ENCODE results near the gene PUM1. TPM values are rescaled to one million over a fixed set of nuclear protein-coding genes. Genes with fewer than 3 reads are reported as not detected.

Gene PUM1
- total RNA-seq, 1 experiment from 2014 or later, result 109 TPM

GRCh38 chr1:30920827-30921226 lies 144.7 kb downstream of the PUM1 start:
- Histone ChIP-seq H3K36me3 (ENCODE audit: control insufficient read depth, insufficient read depth, low read length) (no peaks in the 10 kb centered on the region), H3K4me3 (ENCODE audit: low read depth in 2 of 2, low read length in 2 of 2) (no peak overlapping the region), H3K4me1 (ENCODE audit: control insufficient read depth, insufficient read depth, low read length) (no peaks in the 10 kb centered on the region), H3K9me3 (ENCODE audit: control insufficient read depth, insufficient read depth, low read depth, low read length) (no peaks in the 10 kb centered on the region), H3K27ac (ENCODE audit: low read length) (no peak overlapping the region), H3K27me3 (ENCODE audit: control insufficient read depth, insufficient read depth, low read length) (no peaks in the 10 kb centered on the region)
- no TSS peak for BruUV-seq (replicated peaks)
- DNase-seq (ENCODE audit: low read depth, low spot score) (no peak), ATAC-seq (no peak)
- no peak for TF ChIP-seq REST (IDR thresholded peaks at IDR 0.05; ENCODE audit: insufficient read depth in 1 of 2, low read depth in 2 of 2, low read length in 1 of 2)
- TF ChIP-seq POLR2AphosphoS5 (IDR thresholded peaks at IDR 0.05; ENCODE audit: low read depth, low read length), result no peak
- no peak for TF ChIP-seq CTCF (IDR thresholded peaks at IDR 0.05)
- TF ChIP-seq SIN3A (IDR thresholded peaks at IDR 0.05; ENCODE audit: borderline replicate concordance, insufficient read depth, low read depth, low read length), result no peak
- no peak for TF ChIP-seq TCF7L2 (IDR thresholded peaks at IDR 0.05; ENCODE audit: low read depth, low read length)
- POLR2A ChIA-PET, result no interaction called here
- CTCF ChIA-PET, result interaction anchor here (1.6 kb wide), 1 partner anchor 138 kb away, joined by 5 read pairs; no protein-coding TSS in a partner anchor
- intact Hi-C loops (cut with micrococcal nuclease; ENCODE audit: unreplicated experiment), result no loop called here
- in situ Hi-C loops (cut with HindIII; ENCODE audit: low pct_unique_long_range_greater_than_20kb, low sequenced_read_pairs), result loop anchor here (25.0 kb wide), 1 partner anchor 109 kb away; no protein-coding TSS in a partner anchor

- ChIA-PET CTCF (interaction anchor here (1.6 kb wide), 1 partner anchor 136 kb away, joined by 5 read pairs; no protein-coding TSS in a partner anchor), POLR2A (interaction anchor here (0.6 kb wide), 1 partner anchor 9 kb away, joined by 3 read pairs; no protein-coding TSS in a partner anchor)
- BruUV-seq (replicated peaks), result no TSS peak
- DNase-seq (ENCODE audit: low read depth, low spot score) (no peak), ATAC-seq (no peak)
- Histone ChIP-seq H3K9me3 (ENCODE audit: control insufficient read depth, insufficient read depth, low read depth, low read length) (no peaks in the 10 kb centered on the region), H3K27ac (ENCODE audit: low read length) (no peak overlapping the region), H3K27me3 (ENCODE audit: control insufficient read depth, insufficient read depth, low read length) (no peaks in the 10 kb centered on the region), H3K4me3 (ENCODE audit: low read depth in 2 of 2, low read length in 2 of 2) (no peak overlapping the region), H3K36me3 (ENCODE audit: control insufficient read depth, insufficient read depth, low read length) (no peaks in the 10 kb centered on the region), H3K4me1 (ENCODE audit: control insufficient read depth, insufficient read depth, low read length) (no peaks in the 10 kb centered on the region)
- TF ChIP-seq REST (IDR thresholded peaks at IDR 0.05; ENCODE audit: insufficient read depth in 1 of 2, low read depth in 2 of 2, low read length in 1 of 2), result no peak
- TF ChIP-seq POLR2AphosphoS5 (IDR thresholded peaks at IDR 0.05; ENCODE audit: low read depth, low read length), result no peak
- in situ Hi-C loops (cut with HindIII; ENCODE audit: low pct_unique_long_range_greater_than_20kb, low sequenced_read_pairs), result loop anchor here (25.0 kb wide), 1 partner anchor 107 kb away; no protein-coding TSS in a partner anchor
- intact Hi-C loops (cut with micrococcal nuclease; ENCODE audit: unreplicated experiment), result no loop called here
Measured at GRCh38 chr1:30919025-30919881, 146.3 kb downstream of the PUM1 start.

All from Panc1 (cell line).